ENCODE measurements around the gene TMEM154. TPM values are rescaled to one million over a fixed set of nuclear protein-coding genes. Genes with fewer than 3 reads are reported as not detected.

Gene TMEM154
- polyA plus RNA-seq, 1 of the 3 experiments (the other 2 are of a cell fraction) = 0.58 TPM

GRCh38 chr4:152709675-152710438, 30.1 kb upstream of the TMEM154 start:
- Histone ChIP-seq H3K9me3 (no peaks in the 10 kb centered on the region), H3K27ac (ENCODE audit: low read depth in 2 of 2, low read length in 1 of 2) (no peak overlapping the region), H4K20me1 (ENCODE audit: insufficient read depth) (no peaks in the 10 kb centered on the region), H2AFZ (ENCODE audit: low read depth) (0 out of 2 replicates have a peak overlapping the region, but pooled peaks have one; percentile 29), H3F3A (replicated peaks; ENCODE audit: insufficient read depth) (no peaks in the 10 kb centered on the region), H3K27me3 (ENCODE audit: insufficient read depth) (no peaks in the 10 kb centered on the region), H3K9ac (no peak overlapping the region), H3K36me3 (replicated peaks in 1 of 2; ENCODE audit: control insufficient read depth in 1 of 2, insufficient read depth in 2 of 2, low read length in 1 of 2) (no peaks in the 10 kb centered on the region), H3K4me2 (no peak overlapping the region), H3K79me2 (ENCODE audit: insufficient read depth) (no peaks in the 10 kb centered on the region), H3K4me1 (ENCODE audit: control insufficient read depth in 1 of 2, insufficient read depth in 2 of 2, low read depth in 1 of 2, low read length in 1 of 2) (no peaks in the 10 kb centered on the region), H3K4me3 (ENCODE audit: low read depth in 2 of 2, low read length in 1 of 2) (no peak overlapping the region), H3K9me2 (no peaks in the 10 kb centered on the region)
- no peak for DNase-seq
- TF ChIP-seq RFX5 (IDR thresholded peaks at IDR 0.05; ENCODE audit: low read length) (no peak), JUND (IDR thresholded peaks at IDR 0.05) (no peak), ZBTB33 (IDR thresholded peaks at IDR 0.05; ENCODE audit: borderline replicate concordance, low read depth) (no peak), TAF1 (IDR thresholded peaks at IDR 0.05; ENCODE audit: borderline replicate concordance, low read depth, low read length) (no peak), SIN3A (IDR thresholded peaks at IDR 0.05; ENCODE audit: borderline replicate concordance, low read depth, low read length) (no peak), IRF3 (IDR thresholded peaks at IDR 0.05; ENCODE audit: low read depth, low read length) (no peak), NRF1 (IDR thresholded peaks at IDR 0.05; ENCODE audit: low read depth, low read length) (no peak), SMC3 (IDR thresholded peaks at IDR 0.05; ENCODE audit: low read depth, low read length) (no peak), GATA2 (CRISPR knock-in tag; IDR thresholded peaks at IDR 0.05) (no peak), EZH2phosphoT487 (IDR thresholded peaks at IDR 0.05; ENCODE audit: borderline replicate concordance, low read depth) (no peak), POLR2AphosphoS5 (IDR thresholded peaks at IDR 0.05; ENCODE audit: low read depth, low read length) (no peak), TEAD4 (IDR thresholded peaks at IDR 0.05; ENCODE audit: borderline replicate concordance, insufficient read depth) (no peak), GABPA (IDR thresholded peaks at IDR 0.05; ENCODE audit: low read depth) (no peak), RCOR1 (IDR thresholded peaks at IDR 0.05; ENCODE audit: low read length) (no peak), USF1 (IDR thresholded peaks at IDR 0.05; ENCODE audit: borderline replicate concordance, low read depth) (no peak), MAX (IDR thresholded peaks at IDR 0.05; ENCODE audit: low read depth) (no peak), FOXJ3 (CRISPR knock-in tag; IDR thresholded peaks at IDR 0.05) (no peak), CTCF (IDR thresholded peaks at IDR 0.05) (no peak), RXRA (IDR thresholded peaks at IDR 0.05; ENCODE audit: borderline replicate concordance, low read depth) (no peak), REST (IDR thresholded peaks at IDR 0.05; ENCODE audit: low read depth, low read length) (no peak)
- ChIA-PET POLR2A (no interaction called here), CTCF (interaction anchor here (0.9 to 1.4 kb wide), 3 partner anchors 23 to 48 kb away, joined by 3 to 4 read pairs (median 4); no protein-coding TSS in a partner anchor)
- 86% methylated on average over 6 of the region's 6 CpGs for WGBS (ENCODE audit: low lambda C conversion rate)
